CD4-positive, CD25-positive, alpha-beta regulatory T cell (primary cell): Measurements from ENCODE around the gene CES2. TPM values are rescaled to one million over a fixed set of nuclear protein-coding genes. Genes with fewer than 3 reads are reported as not detected.
A peak's percentile ranks its signal among the peaks of the same experiment; 100 is the strongest.

ENCODE experiments used
- ATAC-seq, 2 donors: fragments of 150-1000 bp; cut with Tn5 transposase; one replicate each; pipeline ENCODE4 v1.10.0; 2021; ENCODE audit warnings: low read depth in 2 of 2, moderate number of reproducible peaks in 2 of 2, moderate library complexity in 1 of 2
- DNase-seq, 3 donors: peaks; one replicate each; pipeline versions ENCODE4 v3.0.0 to v3.0.0-alpha.2; 2012 to 2022; ENCODE audit warnings: mixed read lengths in 1 of 3
- H3K27ac ChIP-seq: one replicate; pipeline ENCODE4 v1.7.0; 2013; ENCODE audit warnings: mild to moderate bottlenecking, low read length; ENCODE audit not compliant: insufficient read depth, poor library complexity, severe bottlenecking
- H3K27me3 ChIP-seq: one replicate; pipeline ENCODE4 v1.7.0; 2013; ENCODE audit warnings: low read length; ENCODE audit not compliant: control insufficient read depth, insufficient read depth
- H3K36me3 ChIP-seq: one replicate; pipeline ENCODE4 v1.7.0; 2013; ENCODE audit warnings: mild to moderate bottlenecking, low read length, moderate library complexity; ENCODE audit not compliant: control insufficient read depth, insufficient read depth
- H3K4me1 ChIP-seq: 2 replicates; pipeline ENCODE4 v1.7.0; 2013; ENCODE audit warnings: mild to moderate bottlenecking, low read length; ENCODE audit not compliant: insufficient read depth, control insufficient read depth, poor library complexity, severe bottlenecking
- H3K4me3 ChIP-seq: one replicate; pipeline ENCODE4 v1.7.0; 2013; ENCODE audit warnings: low read depth, mild to moderate bottlenecking, low read length, moderate library complexity
- H3K9me3 ChIP-seq, 2 experiments: 1 replicate in 1 of 2; 2 replicates in 1 of 2; pipeline ENCODE4 v1.7.0; 2013; ENCODE audit warnings: low read length in 2 of 2, mild to moderate bottlenecking in 1 of 2, moderate library complexity in 1 of 2; ENCODE audit not compliant: control insufficient read depth in 2 of 2
- H3K27ac Mint-ChIP-seq, 3 donors: one replicate each; pipeline ENCODE4 v1.8.0; 2020 to 2022; ENCODE audit warnings: mild to moderate bottlenecking in 3 of 3, mixed read lengths in 3 of 3, moderate library complexity in 2 of 3
- H3K27me3 Mint-ChIP-seq: one replicate; pipeline ENCODE4 v1.8.0; 2022; ENCODE audit warnings: mild to moderate bottlenecking, mixed read lengths
- H3K36me3 Mint-ChIP-seq: one replicate; pipeline ENCODE4 v1.8.0; 2020; ENCODE audit warnings: mixed read lengths
- H3K4me1 Mint-ChIP-seq, 4 donors: one replicate each; pipeline ENCODE4 v1.8.0; 2020 to 2022; ENCODE audit warnings: mixed read lengths in 4 of 4, mild to moderate bottlenecking in 1 of 4
- H3K4me3 Mint-ChIP-seq, 4 donors: one replicate each; pipeline ENCODE4 v1.8.0; 2020 to 2022; ENCODE audit warnings: mild to moderate bottlenecking in 4 of 4, mixed read lengths in 4 of 4, moderate library complexity in 3 of 4
- H3K9me3 Mint-ChIP-seq, 7 donors: one replicate each; pipeline ENCODE4 v1.8.0; 2020 to 2022; ENCODE audit warnings: mixed read lengths in 7 of 7, mild to moderate bottlenecking in 3 of 7, moderate library complexity in 2 of 7
- polyA plus RNA-seq, 4 donors: library from polyadenylated mRNA; unstranded; fragments of 300-500 nt; fragmentation: Illumina TruSeq; gene quantifications; one replicate each; pipeline ENCODE4 v1.2.3, GENCODE V29; 2021
- total RNA-seq: library from RNA; stranded (reverse); gene quantifications from one replicate; pipeline ENCODE4 v1.2.3, GENCODE V29; 2022

CES2 gene
- total and polyA plus RNA-seq, 5 donors from 2014 or later, result 19.3 to 35.4 (median 19.9) TPM

GRCh38 chr16:66923247-66923731 lies 12.0 kb upstream of the CES2 start:
- peaks cover 55% of the 10 kb centered on the region for H3K27me3 Mint-ChIP-seq
- no peak overlapping the region for H3K4me3 ChIP-seq
- H3K27ac ChIP-seq, result no peak overlapping the region
- H3K4me3 Mint-ChIP-seq, result peak overlapping the region in 1 of 4 donors; percentile 46
- peak overlapping the region in 1 of 3 donors; percentile 56 for H3K27ac Mint-ChIP-seq
- H3K9me3 Mint-ChIP-seq, result peaks cover 0 to 1% (median 0%) of the 10 kb centered on the region in 7 donors
- H3K9me3 ChIP-seq, result no peaks in the 10 kb centered on the region
- ATAC-seq (no peak), DNase-seq (no peak)
- peaks cover 15% of the 10 kb centered on the region for H3K4me1 ChIP-seq
- H3K27me3 ChIP-seq, result peaks cover 11% of the 10 kb centered on the region
- no peaks in the 10 kb centered on the region for H3K36me3 ChIP-seq
- no peaks in the 10 kb centered on the region for H3K36me3 Mint-ChIP-seq
- H3K4me1 Mint-ChIP-seq, result peaks cover 0 to 8% (median 4%) of the 10 kb centered on the region in 4 donors

- Mint-ChIP-seq H3K4me1 (peaks cover 0 to 8% (median 4%) of the 10 kb centered on the region in 4 donors), H3K27me3 (peaks cover 51% of the 10 kb centered on the region), H3K36me3 (no peaks in the 10 kb centered on the region), H3K4me3 (no peak overlapping the region), H3K9me3 (peaks cover 0 to 1% (median 0%) of the 10 kb centered on the region in 7 donors), H3K27ac (no peak overlapping the region)
- DNase-seq (no peak), ATAC-seq (no peak)
- Histone ChIP-seq H3K27ac (no peak overlapping the region), H3K36me3 (no peaks in the 10 kb centered on the region), H3K27me3 (peaks cover 11% of the 10 kb centered on the region), H3K9me3 (no peaks in the 10 kb centered on the region), H3K4me3 (no peak overlapping the region), H3K4me1 (peaks cover 15% of the 10 kb centered on the region)
Measured at GRCh38 chr16:66923866-66924265, 11.4 kb upstream of the CES2 start.

DNA sequence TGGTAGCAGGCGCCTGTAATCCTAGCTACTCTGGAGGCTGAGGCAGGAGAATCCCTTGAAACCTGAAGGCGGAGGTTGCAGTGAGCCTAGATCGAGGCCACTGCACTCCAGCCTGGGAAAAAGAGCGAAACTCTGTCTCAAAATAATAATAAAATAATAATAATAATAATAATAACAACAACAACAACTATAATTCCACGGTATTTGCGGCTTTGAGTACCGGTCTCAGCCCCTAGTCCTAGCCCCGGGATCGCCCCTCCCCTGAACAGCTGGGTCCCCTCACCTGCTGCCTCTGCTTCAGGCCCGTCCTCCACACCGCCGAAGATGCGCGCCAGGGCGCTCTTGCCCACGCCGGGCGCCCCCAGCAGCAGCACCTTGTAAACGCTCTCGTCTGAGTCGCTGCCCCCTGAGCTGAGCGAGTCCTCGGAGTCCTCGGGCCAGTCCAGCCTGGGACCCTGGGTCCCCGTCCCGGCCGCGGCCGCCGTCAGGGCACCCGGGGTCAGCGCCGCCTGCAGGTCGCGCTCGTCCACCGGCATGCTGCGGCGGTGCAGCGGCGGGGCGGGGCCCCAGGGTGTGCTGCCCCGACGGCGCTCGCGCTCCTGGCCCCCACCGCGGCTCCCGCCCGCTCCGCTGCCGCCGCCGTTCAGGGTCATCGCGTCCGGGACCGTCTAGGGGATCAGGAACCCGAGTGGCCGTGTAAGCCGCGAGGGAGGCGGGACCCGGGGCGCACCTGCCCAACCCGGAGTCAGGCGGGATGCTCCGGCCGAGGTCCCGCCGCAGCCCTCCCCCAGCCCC lies 10.6 kb upstream of the CES2 start:
- H3K9me3 Mint-ChIP-seq, result peaks cover 0 to 1% (median 0%) of the 10 kb centered on the region in 7 donors
- peak overlapping the region in 1 of 4 donors; percentile 71 for H3K4me3 Mint-ChIP-seq
- H3K4me1 Mint-ChIP-seq, result peaks cover 0 to 8% (median 4%) of the 10 kb centered on the region in 4 donors
- ATAC-seq (peak; percentile 55 to 63), DNase-seq (peak in 2 of 3 donors; percentile 33 to 40)
- Histone ChIP-seq H3K4me3 (no peak overlapping the region), H3K36me3 (no peaks in the 10 kb centered on the region), H3K9me3 (no peaks in the 10 kb centered on the region), H3K27me3 (peaks cover 11% of the 10 kb centered on the region), H3K27ac (no peak overlapping the region), H3K4me1 (peaks cover 15% of the 10 kb centered on the region)
- peaks cover 51% of the 10 kb centered on the region for H3K27me3 Mint-ChIP-seq
- H3K36me3 Mint-ChIP-seq, result peaks cover 3% of the 10 kb centered on the region
- H3K27ac Mint-ChIP-seq, result no peak overlapping the region

- Mint-ChIP-seq H3K27ac (no peak within 1 kb of the TSS), H3K36me3 (peaks cover 7% of the 10 kb centered on the region)
Measured at GRCh38 chr16:66925322-66925840, 9.9 kb upstream of the CES2 start, which contains the start of gene RRAD. Gene RRAD (minus strand): TSS chr16:66925535. CDS start chr16:66925179, 356 bp downstream.

GRCh38 chr16:66926171-66926947 lies 9.0 kb upstream of the CES2 start:
- Histone ChIP-seq H3K27ac (no peak overlapping the region), H3K27me3 (peaks cover 11% of the 10 kb centered on the region), H3K4me1 (peaks cover 15% of the 10 kb centered on the region), H3K36me3 (peaks cover under 1% of the 10 kb centered on the region), H3K4me3 (no peak overlapping the region), H3K9me3 (no peaks in the 10 kb centered on the region)
- Mint-ChIP-seq H3K27me3 (peaks cover 46% of the 10 kb centered on the region), H3K36me3 (peaks cover 7% of the 10 kb centered on the region), H3K4me3 (peak overlapping the region in 3 of 4 donors; percentile 68 to 82 (median 75)), H3K9me3 (peaks cover 0 to 1% (median 0%) of the 10 kb centered on the region in 7 donors), H3K4me1 (peaks cover 0 to 8% (median 4%) of the 10 kb centered on the region in 4 donors), H3K27ac (no peak overlapping the region)
- ATAC-seq (no peak), DNase-seq (no peak)

More at GRCh38 chr16:66925322-66925840, 9.9 kb upstream of the CES2 start, which contains the start of gene RRAD:
- Mint-ChIP-seq H3K4me1 (peaks cover 0 to 8% (median 4%) of the 10 kb centered on the region in 4 donors), H3K9me3 (peaks cover 0 to 1% (median 0%) of the 10 kb centered on the region in 7 donors), H3K4me3 (peak within 1 kb of the TSS; percentile 68 to 82 (median 73)), H3K27me3 (peaks cover 51% of the 10 kb centered on the region)
- Histone ChIP-seq H3K27ac (no peak within 1 kb of the TSS), H3K4me3 (no peak within 1 kb of the TSS), H3K9me3 (no peaks in the 10 kb centered on the region), H3K36me3 (no peaks in the 10 kb centered on the region), H3K27me3 (peaks cover 11% of the 10 kb centered on the region), H3K4me1 (peaks cover 15% of the 10 kb centered on the region)
- DNase-seq, result no peak
- peak in 1 of 2 donors; percentile 3 for ATAC-seq

- H3K4me3 Mint-ChIP-seq, result peak overlapping the region in 1 of 4 donors; percentile 68
- no peak overlapping the region for H3K4me3 ChIP-seq
- DNase-seq, result no peak
Measured at GRCh38 chr16:66926961-66927436, 8.3 kb upstream of the CES2 start.

More at GRCh38 chr16:66926961-66927436, 8.3 kb upstream of the CES2 start:
- ATAC-seq, result no peak
- H3K27me3 ChIP-seq, result peaks cover 11% of the 10 kb centered on the region
- H3K9me3 ChIP-seq, result no peaks in the 10 kb centered on the region
- Mint-ChIP-seq H3K27me3 (peaks cover 43% of the 10 kb centered on the region), H3K27ac (no peak overlapping the region), H3K9me3 (peaks cover 0 to 1% (median 0%) of the 10 kb centered on the region in 7 donors), H3K36me3 (peaks cover 7% of the 10 kb centered on the region), H3K4me1 (peaks cover 0 to 14% (median 6%) of the 10 kb centered on the region in 4 donors)
- no peak overlapping the region for H3K27ac ChIP-seq
- peaks cover 15% of the 10 kb centered on the region for H3K4me1 ChIP-seq
- peaks cover 7% of the 10 kb centered on the region for H3K36me3 ChIP-seq
